ENCODE data around the gene KCNIP2.

KCNIP2 gene

DNA sequence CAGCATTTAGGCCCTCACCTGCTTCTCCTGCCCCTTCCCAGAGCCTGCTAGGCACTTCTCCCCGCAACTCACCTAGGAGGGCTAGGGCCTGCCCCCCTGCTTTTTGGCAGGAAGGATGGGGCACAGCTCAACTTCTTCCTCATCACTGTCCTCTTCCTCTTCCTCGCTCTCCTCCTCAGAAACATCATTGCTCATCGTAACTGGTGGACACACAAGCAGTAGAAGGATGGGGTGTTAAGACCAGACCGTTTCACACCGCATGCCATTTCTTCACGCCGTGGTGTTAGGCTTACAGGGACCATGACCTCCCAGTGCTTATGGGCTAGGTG lies 62.0 kb downstream of the KCNIP2 start:
- DNase-seq: no peak

- peak; percentile 76 to 81 for DNase-seq
These were observed 62.6 kb downstream of the KCNIP2 start for GRCh38 chr10:101780818-101781654.

DNA sequence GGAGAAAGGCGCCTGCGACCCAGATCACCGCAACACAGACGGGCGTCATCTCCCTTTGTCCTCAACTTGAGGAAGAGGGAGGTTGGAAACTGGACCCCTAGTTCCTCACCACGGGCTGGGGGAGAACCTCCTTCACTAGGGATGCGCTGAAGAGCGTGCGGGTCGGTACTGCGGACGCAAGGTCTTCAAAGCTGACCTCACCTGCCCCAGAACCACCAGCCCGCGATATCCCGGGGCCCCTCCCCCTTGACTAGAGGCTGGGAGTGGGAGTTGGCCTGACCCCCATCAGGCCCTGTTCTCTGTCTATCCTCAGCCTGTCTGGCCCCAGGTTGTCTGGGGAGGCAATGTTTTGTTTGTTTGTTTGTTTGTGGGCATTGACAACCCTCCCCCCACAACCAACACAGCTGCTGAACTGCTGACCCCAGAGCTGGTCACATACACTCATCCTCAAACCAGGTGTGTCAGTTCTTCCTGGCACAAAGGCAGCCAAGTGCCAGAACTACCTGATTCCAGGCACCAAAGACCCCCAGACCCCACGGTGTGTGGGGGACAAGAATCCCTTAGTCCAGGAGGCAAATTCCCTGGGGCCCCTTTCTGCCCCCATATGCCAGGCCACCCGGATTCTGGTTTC lies 63.3 kb downstream of the KCNIP2 start:
- no peak for DNase-seq

DNA sequence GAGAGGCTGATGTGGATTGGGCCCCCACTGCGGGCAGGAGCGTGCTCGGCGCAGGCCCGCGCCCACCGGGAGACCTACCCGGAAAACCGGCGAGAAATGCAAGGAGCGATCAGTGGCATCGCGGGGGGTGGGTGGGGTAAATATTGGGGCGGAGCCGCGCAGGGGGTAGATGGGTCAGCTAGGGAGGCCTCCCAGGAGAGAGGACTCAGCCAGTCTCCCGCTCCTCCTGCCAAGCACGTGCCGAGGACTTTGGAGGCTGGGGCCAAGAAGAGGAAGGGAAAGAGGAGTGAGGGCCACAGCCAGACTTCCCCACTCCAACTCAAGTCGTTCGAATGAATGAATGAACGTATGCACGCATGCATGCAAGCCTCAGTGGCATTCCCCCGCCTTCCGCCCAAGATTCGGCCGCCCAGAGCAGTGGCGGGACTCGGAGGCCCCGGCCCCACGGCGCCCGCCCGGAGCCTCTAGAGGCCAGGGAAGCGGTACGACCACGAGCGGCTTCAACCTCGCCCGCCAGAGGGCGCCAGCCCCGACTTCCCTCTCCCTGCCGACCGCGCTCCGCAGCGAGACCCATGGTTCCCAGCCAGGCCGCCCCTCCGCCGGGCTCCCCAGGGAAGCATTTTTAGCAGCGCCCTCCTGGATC lies 63.9 kb downstream of the KCNIP2 start:
- peak; percentile 92 to 93 for DNase-seq

DNA sequence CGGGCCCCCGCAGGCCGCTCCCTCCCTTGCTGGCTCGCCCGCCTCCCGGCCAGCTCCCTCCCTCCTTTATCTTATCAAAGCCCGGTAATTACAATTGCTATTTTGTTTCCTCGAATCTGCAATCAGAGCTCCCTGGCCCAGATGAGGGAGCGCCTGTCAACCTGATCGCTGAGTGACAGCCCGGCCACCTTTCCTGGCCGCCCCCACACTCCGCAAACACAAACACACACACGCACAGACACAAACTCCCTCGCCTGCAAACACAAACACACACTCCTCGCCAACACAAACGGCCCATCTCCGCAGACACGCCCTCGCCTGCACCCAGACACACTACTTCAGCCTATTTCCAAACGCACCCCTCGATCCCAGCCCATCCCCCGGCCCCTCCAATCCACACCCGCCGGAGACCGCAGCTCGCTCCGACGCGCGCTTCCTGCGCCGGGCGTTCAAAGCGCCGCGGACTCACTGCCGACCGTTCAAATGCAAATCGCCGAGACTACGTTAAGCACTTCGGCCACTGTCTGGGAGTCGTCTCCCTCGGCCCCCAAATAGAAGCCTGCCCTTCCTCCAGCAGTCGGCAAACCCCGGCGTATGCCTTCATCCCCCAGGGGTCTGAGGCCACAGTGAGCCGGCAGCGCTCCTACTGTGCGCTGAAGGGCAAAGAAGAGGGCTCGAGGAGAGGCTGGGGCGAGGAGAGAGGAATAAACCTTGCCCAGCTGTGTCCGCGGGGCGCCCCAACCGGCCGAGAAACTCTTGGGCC lies 64.6 kb downstream of the KCNIP2 start:
- DNase-seq: peak; percentile 26 to 37

- DNase-seq: no peak
These were observed 65.3 kb downstream of the KCNIP2 start for GRCh38 chr10:101778151-101778780.

DNA sequence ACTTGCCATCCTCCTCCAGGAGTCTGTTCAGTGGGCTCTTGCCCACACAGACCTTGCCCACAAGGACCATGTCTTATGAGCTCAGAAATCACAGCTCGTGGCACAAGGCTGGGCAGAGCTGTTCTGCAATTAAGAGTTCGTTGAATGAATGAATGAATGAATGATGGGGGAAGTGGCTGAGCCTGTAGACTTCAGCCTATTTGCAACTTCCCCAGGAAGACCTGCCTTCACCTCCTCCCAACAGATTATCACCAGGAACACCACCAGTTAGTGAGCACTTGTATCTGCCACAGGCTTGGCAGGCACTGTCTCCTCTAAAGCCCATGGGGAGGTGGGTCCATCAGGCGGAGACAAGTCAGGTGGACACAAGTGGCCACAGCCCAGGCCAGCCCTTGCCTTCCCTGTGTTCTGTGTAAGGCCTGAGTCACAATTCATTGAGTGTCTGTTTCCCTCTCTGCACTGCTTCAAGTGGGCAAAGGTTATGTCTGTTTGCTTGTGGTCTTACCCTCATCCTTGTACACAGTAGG lies 65.9 kb downstream of the KCNIP2 start:
- no peak for DNase-seq

DNA sequence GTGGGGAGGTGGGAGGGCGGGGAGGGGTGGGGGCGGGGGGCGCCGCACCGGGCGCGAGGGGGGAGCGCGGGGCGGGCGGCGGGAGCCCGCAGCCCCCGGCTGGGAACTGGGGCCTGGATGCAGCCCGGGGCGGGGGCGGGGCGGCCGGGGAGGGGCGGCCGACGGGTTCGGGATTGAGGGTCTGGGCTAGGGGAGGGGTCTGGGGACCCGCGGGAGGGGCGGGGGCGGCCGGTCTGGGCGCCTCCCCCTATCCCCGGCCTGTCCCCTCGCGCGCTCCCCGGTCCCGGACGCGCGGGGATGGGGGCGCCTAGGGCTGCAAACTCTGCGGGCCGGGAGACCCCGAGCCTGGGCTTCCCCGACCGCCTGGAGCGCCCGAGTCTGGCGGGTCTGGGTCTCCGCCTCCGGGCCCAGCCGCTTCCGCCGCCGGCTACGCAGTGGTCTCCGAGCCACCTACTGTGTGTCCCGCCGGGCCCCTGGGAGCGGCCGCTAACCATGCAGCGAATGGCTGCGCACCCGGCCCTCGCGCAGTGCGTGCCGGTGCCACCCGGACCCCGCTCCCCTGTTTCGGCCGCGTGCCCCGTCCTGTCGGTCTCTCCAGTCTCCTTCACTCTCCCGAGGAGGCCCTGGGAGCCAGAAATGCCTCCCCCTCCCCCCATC lies 67.3 kb downstream of the KCNIP2 start:
- no peak for DNase-seq
